ENCODE results near the gene OPRL1.

OPRL1 gene

GRCh38 chr20:64057628-64058498 lies 22.0 kb upstream of the OPRL1 start:
- Histone ChIP-seq H3K9me3 (no peaks in the 10 kb centered on the region), H3K4me3 (ENCODE audit: low read depth in 1 of 2, low read length in 1 of 2) (peak overlapping the region in 1 of 2 experiments; percentile 12), H3K27ac (no peak overlapping the region), H3K4me1 (ENCODE audit: control insufficient read depth in 1 of 2, insufficient read depth in 1 of 2, low read depth in 1 of 2, low read length in 1 of 2) (peaks cover 22 to 30% of the 10 kb centered on the region in 2 experiments), H3K27me3 (peaks cover 51% of the 10 kb centered on the region), H3K36me3 (no peaks in the 10 kb centered on the region)
- TF ChIP-seq, protein P1, sequence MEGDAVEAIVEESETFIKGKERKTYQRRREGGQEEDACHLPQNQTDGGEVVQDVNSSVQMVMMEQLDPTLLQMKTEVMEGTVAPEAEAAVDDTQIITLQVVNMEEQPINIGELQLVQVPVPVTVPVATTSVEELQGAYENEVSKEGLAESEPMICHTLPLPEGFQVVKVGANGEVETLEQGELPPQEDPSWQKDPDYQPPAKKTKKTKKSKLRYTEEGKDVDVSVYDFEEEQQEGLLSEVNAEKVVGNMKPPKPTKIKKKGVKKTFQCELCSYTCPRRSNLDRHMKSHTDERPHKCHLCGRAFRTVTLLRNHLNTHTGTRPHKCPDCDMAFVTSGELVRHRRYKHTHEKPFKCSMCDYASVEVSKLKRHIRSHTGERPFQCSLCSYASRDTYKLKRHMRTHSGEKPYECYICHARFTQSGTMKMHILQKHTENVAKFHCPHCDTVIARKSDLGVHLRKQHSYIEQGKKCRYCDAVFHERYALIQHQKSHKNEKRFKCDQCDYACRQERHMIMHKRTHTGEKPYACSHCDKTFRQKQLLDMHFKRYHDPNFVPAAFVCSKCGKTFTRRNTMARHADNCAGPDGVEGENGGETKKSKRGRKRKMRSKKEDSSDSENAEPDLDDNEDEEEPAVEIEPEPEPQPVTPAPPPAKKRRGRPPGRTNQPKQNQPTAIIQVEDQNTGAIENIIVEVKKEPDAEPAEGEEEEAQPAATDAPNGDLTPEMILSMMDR (IDR thresholded peaks at IDR 0.05): peak; percentile 71

DNA sequence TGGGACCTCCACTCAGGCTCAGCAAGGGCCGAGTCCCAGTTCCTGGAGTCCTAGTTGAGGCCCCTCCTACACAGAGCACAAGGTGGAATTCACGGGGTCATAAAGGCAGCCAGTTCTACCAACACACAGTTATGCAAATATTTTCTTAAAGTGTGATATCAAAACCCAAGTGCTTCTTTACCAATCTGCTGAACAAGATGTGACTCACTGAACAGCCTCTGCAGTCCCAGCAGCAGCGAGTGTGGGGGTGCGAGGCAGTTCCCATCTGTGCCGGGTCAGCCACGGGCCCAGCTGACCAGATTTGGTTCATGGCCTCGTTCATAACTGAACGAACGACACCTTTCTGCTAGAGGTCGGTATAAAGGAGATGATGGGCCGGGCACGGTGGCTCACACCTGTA lies 21.3 kb upstream of the OPRL1 start:
- TF ChIP-seq, protein P1 (IDR thresholded peaks at IDR 0.05): no peak
- Histone ChIP-seq H3K36me3 (no peaks in the 10 kb centered on the region), H3K27ac (no peak overlapping the region), H3K9me3 (no peaks in the 10 kb centered on the region), H3K4me1 (ENCODE audit: control insufficient read depth in 1 of 2, insufficient read depth in 1 of 2, low read depth in 1 of 2, low read length in 1 of 2) (peaks cover 26 to 35% of the 10 kb centered on the region in 2 experiments), H3K27me3 (peaks cover 47% of the 10 kb centered on the region), H3K4me3 (ENCODE audit: low read depth in 1 of 2, low read length in 1 of 2) (no peak overlapping the region)

DNA sequence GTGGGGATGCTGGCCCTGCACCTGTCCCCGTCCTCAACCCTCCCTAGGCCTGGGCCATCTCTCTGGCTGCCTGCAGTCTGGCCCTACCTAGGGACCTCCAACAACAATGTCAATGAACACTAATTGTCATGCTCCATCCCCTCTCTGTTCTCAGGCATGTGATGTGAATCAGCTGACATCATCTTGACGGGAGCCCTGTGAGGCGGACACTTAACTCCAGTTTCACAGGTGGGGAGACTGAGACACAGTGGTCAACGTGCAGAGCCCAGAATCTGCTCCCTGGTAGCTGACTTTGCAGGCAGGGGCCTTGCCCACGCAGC lies 17.6 kb upstream of the OPRL1 start:
- TF ChIP-seq, protein P1 (IDR thresholded peaks at IDR 0.05): no peak
- Histone ChIP-seq H3K9me3 (no peaks in the 10 kb centered on the region), H3K27me3 (peaks cover 28% of the 10 kb centered on the region), H3K27ac (peak overlapping the region; percentile 63), H3K4me1 (ENCODE audit: control insufficient read depth in 1 of 2, insufficient read depth in 1 of 2, low read depth in 1 of 2, low read length in 1 of 2) (peaks cover 35 to 56% of the 10 kb centered on the region in 2 experiments), H3K36me3 (no peaks in the 10 kb centered on the region), H3K4me3 (ENCODE audit: low read depth in 1 of 2, low read length in 1 of 2) (peak overlapping the region; percentile 70 to 72)

DNA sequence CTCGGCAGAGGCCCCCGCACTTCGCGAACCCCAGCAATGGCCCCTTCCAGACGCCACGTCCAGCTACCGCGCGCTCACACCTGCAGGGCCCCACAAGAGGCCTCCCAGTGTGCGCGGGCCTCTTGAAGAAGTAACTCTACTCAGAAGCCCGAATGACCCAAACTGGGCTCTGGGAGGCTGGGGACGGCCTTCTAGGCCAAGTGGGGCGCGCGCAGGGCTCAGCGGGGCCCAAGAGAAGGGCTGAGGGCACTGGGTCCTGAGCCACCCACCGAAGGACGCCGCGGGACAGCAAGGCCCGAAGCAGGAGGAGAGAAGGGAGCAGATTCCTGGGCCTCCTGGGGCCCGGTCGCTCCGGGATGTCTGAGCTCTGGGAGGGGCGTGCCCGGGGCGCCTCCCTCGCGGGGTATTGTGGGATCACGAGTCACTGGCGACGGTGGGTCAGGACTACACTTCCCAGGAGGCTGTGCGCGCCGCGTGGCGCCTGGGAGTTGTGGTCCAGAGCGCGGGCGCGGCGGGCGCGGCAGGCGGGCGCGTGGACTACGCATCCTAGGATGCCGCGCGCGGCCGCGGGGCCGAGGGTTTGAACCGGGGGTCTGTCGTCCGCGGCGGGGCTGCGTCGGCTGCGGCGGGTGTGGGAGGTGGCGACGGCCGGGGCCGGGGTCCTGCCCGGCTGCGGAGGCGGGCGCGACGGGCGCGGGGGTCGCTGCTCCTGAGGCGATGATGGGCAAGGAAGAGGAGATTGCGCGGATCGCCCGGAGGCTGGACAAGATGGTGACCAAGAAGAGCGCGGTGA lies 17.1 kb upstream of the OPRL1 start, which contains the start of gene TCEA2:
Gene TCEA2 (plus strand): TSS at position 603 of the 793 bp plus-strand sequence. CDS start 115 bp downstream, at position 718.
- no peaks in the 10 kb centered on the region for H3K9me3 ChIP-seq
- H3K27me3 ChIP-seq: peaks cover 22% of the 10 kb centered on the region
- TF ChIP-seq, protein P1 (IDR thresholded peaks at IDR 0.05): peak; percentile 15
- H3K36me3 ChIP-seq: no peaks in the 10 kb centered on the region
- peaks cover 32 to 55% of the 10 kb centered on the region in 2 experiments for H3K4me1 ChIP-seq (ENCODE audit: control insufficient read depth in 1 of 2, insufficient read depth in 1 of 2, low read depth in 1 of 2, low read length in 1 of 2)
- H3K4me3 ChIP-seq (ENCODE audit: low read depth in 1 of 2, low read length in 1 of 2): peak within 1 kb of the TSS; percentile 70 to 72
- H3K27ac ChIP-seq: peak within 1 kb of the TSS; percentile 63

- peaks cover 32 to 52% of the 10 kb centered on the region in 2 experiments for H3K4me1 ChIP-seq (ENCODE audit: control insufficient read depth in 1 of 2, insufficient read depth in 1 of 2, low read depth in 1 of 2, low read length in 1 of 2)
Observed at GRCh38 chr20:64063389-64064144, 16.3 kb upstream of the OPRL1 start.

More at GRCh38 chr20:64063389-64064144, 16.3 kb upstream of the OPRL1 start:
- Histone ChIP-seq H3K4me3 (ENCODE audit: low read depth in 1 of 2, low read length in 1 of 2) (peak overlapping the region; percentile 70 to 72), H3K9me3 (no peaks in the 10 kb centered on the region), H3K27ac (peak overlapping the region; percentile 23), H3K36me3 (no peaks in the 10 kb centered on the region), H3K27me3 (peaks cover 19% of the 10 kb centered on the region)
- TF ChIP-seq, protein P1 (IDR thresholded peaks at IDR 0.05): no peak

Data from neutrophil (primary cell).